ENCODE measurements around the gene PHC2. TPM values are rescaled to one million over a fixed set of nuclear protein-coding genes. Genes with fewer than 3 reads are reported as not detected.

Gene PHC2, protein sequence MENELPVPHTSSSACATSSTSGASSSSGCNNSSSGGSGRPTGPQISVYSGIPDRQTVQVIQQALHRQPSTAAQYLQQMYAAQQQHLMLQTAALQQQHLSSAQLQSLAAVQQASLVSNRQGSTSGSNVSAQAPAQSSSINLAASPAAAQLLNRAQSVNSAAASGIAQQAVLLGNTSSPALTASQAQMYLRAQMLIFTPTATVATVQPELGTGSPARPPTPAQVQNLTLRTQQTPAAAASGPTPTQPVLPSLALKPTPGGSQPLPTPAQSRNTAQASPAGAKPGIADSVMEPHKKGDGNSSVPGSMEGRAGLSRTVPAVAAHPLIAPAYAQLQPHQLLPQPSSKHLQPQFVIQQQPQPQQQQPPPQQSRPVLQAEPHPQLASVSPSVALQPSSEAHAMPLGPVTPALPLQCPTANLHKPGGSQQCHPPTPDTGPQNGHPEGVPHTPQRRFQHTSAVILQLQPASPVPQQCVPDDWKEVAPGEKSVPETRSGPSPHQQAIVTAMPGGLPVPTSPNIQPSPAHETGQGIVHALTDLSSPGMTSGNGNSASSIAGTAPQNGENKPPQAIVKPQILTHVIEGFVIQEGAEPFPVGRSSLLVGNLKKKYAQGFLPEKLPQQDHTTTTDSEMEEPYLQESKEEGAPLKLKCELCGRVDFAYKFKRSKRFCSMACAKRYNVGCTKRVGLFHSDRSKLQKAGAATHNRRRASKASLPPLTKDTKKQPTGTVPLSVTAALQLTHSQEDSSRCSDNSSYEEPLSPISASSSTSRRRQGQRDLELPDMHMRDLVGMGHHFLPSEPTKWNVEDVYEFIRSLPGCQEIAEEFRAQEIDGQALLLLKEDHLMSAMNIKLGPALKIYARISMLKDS
- total RNA-seq: 100 to 1,000 TPM in 1 of 4 donors, 10 to 100 TPM in 3; 70.2 to 114 (median 77.2) TPM

DNA sequence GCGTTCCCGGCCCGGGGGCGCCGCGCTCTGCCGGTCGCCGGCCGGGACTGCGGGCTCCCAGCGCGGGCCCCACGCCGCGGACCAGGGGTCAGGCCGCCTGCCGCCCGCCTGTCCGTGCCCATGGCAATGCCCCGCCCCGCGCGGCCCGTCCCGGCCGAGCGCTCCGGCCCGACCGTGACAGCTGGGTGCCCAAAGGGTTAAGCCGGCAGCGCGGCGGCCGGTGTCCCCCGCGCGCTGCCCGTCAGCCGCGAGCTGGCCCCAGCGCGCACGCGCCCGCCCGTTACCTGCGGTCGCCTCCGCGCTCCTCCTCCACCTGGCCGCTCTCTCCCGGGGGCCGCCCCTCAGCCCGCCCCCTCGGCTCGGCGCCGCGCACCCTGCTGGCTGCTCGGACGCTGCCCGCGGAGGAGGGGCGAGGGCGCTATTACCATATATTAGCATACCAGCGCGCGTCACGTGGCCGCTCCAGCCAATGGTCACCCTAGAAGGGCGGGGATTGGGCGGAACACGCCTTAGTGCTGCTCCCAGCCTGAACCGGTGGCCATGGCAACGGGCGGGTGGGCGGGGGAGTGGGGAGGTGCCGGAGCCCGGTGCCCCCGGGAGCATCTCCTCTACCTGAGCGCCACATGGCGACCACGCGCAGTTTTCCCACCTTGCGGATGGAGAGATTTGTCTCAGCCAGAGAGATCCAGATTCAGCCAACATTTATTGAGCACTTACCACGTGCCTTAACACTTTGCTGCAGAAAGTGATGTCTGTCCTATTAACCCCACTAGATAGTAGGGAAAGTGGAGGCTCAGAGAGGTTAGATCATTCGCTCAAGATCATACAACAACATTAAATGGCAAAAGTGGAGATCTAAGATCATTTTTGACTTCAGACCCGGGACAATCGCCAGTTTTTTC, at the start of gene PHC2:
Gene PHC2, minus strand, starts transcription at position 404 of the 902 bp plus-strand sequence. CDS start 55,556 bp downstream, outside the sequence.
- 4 to 24% methylated on average over 9 to 39 of the region's 91 CpGs for WGBS, 2 donors
- DNase-seq (ENCODE audit: low spot score in 2 of 2): peak; percentile 95 to 99
- H3K4me3 ChIP-seq (ENCODE audit: low read depth, poor library complexity, severe bottlenecking): peak within 1 kb of the TSS; percentile 38
- intact Hi-C loops (cut with DNase I; ENCODE audit: low total_unique reads): no loop called here
- TF ChIP-seq POLR2A (IDR thresholded peaks at IDR 0.05): no peak
- TF ChIP-seq, protein P1, sequence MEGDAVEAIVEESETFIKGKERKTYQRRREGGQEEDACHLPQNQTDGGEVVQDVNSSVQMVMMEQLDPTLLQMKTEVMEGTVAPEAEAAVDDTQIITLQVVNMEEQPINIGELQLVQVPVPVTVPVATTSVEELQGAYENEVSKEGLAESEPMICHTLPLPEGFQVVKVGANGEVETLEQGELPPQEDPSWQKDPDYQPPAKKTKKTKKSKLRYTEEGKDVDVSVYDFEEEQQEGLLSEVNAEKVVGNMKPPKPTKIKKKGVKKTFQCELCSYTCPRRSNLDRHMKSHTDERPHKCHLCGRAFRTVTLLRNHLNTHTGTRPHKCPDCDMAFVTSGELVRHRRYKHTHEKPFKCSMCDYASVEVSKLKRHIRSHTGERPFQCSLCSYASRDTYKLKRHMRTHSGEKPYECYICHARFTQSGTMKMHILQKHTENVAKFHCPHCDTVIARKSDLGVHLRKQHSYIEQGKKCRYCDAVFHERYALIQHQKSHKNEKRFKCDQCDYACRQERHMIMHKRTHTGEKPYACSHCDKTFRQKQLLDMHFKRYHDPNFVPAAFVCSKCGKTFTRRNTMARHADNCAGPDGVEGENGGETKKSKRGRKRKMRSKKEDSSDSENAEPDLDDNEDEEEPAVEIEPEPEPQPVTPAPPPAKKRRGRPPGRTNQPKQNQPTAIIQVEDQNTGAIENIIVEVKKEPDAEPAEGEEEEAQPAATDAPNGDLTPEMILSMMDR (IDR thresholded peaks at IDR 0.05): no peak

DNA sequence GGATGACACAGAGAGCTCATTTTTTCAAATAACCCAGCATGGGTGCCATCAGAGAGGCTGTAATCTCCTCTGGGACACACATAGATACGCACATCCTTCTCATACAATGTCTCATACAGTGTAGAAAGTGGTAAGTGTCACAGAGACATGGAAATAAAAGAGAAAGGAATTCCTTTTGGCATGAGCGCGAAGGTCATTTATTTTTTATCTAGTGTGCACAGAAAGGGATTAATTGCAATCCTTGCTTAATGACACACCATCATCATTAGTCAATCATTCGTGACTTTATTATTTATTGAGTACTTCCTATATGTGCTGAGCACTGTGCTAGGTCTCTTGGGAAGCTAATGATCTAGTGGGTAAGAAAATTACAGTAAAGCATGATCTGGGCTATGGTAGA, 46.6 kb upstream of the PHC2 start:
- TF ChIP-seq, protein P1 (IDR thresholded peaks at IDR 0.05): no peak
- TF ChIP-seq POLR2A (IDR thresholded peaks at IDR 0.05): no peak
- intact Hi-C loops (cut with DNase I; ENCODE audit: low total_unique reads): no loop called here

DNA sequence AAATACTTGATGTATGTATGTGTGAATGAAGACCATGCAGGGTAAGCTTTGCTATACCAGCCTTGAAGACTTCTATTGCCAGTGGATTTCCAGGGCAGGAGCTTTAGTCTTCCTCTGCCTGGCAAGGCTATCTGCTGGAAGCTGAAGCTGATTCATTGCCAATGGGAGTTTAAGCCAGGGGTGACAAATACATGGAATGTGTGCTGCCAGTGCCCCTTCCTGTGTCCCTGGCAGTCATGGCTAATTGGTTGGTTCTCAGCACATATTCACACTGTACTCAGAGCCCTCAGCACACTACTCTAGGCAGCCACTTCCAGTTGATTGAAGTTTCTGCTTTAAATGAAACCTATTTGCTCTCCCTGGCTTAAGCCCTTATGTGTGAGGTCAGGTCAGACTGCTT, 43.0 kb upstream of the PHC2 start:
- DNase-seq (ENCODE audit: low spot score in 2 of 2): no peak
- H3K4me3 ChIP-seq (ENCODE audit: low read depth, poor library complexity, severe bottlenecking): no peak overlapping the region
- TF ChIP-seq POLR2A (IDR thresholded peaks at IDR 0.05): no peak
- TF ChIP-seq, protein P1 (IDR thresholded peaks at IDR 0.05): no peak
- intact Hi-C loops (cut with DNase I; ENCODE audit: low total_unique reads): no loop called here

More for the DNA sequence above, 46.6 kb upstream of the PHC2 start:
- no peak overlapping the region for H3K4me3 ChIP-seq (ENCODE audit: low read depth, poor library complexity, severe bottlenecking)
- no peak for DNase-seq (ENCODE audit: low spot score in 2 of 2)
- WGBS, 2 donors: 73 to 83% methylated on average over 4 of the region's 4 CpGs

DNA sequence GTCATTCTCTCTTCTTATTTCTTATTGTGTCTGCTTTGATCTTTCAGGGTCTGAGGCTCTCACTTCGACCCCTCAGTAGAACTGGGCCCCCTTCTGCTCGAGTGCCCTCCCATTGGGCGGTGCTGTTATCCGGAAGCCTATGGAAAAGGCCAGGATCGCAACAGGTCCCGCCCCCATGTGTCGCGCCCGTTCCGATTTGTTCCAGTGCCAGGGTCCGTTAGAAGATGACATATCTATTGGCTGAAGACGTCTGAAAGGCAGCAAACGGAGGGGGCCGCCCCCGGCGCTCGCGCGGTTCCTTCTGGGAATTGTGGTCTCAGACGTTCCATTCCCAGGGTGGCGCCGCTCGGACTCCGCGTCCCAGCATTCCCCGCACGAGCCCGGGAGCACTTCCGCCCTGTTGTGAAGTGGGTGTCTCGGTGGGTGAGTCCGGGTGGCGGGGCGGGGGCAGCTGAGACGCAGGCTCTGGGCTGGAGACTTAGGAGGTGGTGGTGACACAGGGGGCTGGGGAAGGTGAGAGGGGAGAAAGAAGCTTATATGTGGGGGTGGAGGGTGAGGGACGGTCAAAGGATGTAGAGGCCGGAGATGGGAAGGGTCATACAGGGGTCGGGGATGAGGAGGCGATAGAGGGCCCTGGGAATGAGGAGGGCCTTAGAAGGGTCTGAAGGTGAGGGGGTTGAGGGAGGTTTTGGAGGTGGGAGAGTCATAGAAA, 41.5 kb upstream of the PHC2 start, which contains the start of gene ZSCAN20:
Gene ZSCAN20, plus strand, starts transcription at position 377 of the 712 bp plus-strand sequence. CDS start 6,644 bp downstream, outside the sequence.
- H3K4me3 ChIP-seq (ENCODE audit: low read depth, poor library complexity, severe bottlenecking): peak within 1 kb of the TSS; percentile 39
- WGBS, 2 donors: 1 to 2% methylated on average over 38 of the region's 38 CpGs
- intact Hi-C loops (cut with DNase I; ENCODE audit: low total_unique reads): no loop called here
- DNase-seq (ENCODE audit: low spot score in 2 of 2): peak; percentile 96 to 99
- TF ChIP-seq, protein P1 (IDR thresholded peaks at IDR 0.05): no peak
- TF ChIP-seq POLR2A (IDR thresholded peaks at IDR 0.05): no peak

DNA sequence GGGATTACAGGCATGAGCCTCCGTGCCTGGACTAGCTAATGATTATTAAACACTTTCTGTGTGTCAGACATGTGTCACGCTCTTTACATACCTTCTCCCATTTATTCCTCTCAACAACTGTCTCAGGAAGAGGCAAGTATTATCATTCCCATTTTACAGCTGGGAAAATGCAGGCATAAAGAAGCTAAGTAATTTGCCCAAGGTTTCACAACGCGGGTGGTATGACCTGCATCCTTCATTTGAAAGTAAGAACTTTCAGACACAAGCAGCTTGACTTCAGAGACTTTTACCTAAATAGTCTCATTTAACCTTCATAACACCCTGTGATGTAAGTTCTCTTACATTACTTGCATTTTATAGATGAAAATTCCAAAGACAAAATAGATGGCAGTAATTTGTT, 40.5 kb upstream of the PHC2 start:
- no peak overlapping the region for H3K4me3 ChIP-seq (ENCODE audit: low read depth, poor library complexity, severe bottlenecking)
- intact Hi-C loops (cut with DNase I; ENCODE audit: low total_unique reads): no loop called here
- DNase-seq (ENCODE audit: low spot score in 2 of 2): no peak
- TF ChIP-seq, protein P1 (IDR thresholded peaks at IDR 0.05): no peak
- TF ChIP-seq POLR2A (IDR thresholded peaks at IDR 0.05): no peak
- 84 to 86% methylated on average over 4 of the region's 4 CpGs for WGBS, 2 donors

Data from lower leg skin (tissue), 4 donors.